HG03280 (cell line): ENCODE results near the gene RNF182.

Source experiments
- ATAC-seq: cut with Tn5 transposase; IDR thresholded peaks from one replicate; pipeline ENCODE4 v1.9.1; 2021; ENCODE audit warnings: mild to moderate bottlenecking, moderate library complexity; ENCODE audit not compliant: unreplicated experiment

Gene RNF182

DNA sequence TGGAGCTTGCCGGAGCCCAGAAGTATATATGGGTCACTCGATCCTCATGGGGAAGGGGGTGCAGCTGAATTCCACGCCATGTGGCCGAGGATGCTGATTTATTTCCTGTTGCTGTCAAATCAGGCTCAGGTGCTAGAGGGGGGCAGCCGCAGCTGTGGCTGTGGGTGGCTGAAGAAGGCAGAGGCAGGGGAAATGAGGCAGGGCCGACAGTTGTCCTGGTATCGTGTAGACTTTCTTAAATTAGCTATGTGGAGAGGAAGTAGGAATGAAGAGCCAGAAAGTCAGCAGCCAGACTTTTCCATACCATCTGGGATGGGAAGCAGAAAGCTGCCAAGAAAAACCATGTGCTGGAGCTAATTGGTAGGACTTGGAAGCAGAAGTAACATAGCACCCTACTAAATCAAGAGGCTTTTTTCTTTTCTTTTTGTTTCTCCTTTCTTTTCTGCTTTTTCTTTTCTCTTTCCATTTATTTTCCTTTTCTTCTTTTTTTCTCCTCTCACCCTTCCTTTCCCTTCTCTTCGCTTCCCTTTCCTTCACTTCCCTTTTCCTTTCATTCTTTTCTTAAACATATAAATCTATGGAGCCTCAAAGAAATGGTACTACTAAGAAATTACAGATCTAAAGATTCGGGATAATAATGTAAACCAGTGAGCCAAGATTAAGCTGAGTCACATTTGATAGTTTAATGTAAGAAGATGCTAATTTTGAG lies 102.2 kb downstream of the RNF182 start:
- no peak for ATAC-seq

DNA sequence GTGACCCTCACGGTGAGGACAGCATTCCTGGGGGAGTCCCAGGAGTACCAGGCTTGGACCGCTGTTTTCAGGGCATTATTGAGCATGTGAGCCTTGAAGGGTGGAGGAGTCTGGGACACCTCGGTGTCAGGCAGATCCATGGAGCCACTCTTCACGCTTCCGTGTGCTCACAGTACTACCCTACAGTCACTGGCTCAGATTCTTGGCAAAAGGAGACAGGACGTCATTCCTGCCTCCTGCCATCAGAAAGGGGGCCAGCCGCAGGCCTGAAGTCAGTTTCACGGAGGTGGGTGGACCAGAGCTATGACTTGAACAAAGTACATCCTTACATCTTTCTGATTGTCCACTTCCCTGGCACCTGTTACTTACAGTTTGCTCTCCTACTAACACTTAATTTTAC lies 103.9 kb downstream of the RNF182 start:
- ATAC-seq, result no peak

DNA sequence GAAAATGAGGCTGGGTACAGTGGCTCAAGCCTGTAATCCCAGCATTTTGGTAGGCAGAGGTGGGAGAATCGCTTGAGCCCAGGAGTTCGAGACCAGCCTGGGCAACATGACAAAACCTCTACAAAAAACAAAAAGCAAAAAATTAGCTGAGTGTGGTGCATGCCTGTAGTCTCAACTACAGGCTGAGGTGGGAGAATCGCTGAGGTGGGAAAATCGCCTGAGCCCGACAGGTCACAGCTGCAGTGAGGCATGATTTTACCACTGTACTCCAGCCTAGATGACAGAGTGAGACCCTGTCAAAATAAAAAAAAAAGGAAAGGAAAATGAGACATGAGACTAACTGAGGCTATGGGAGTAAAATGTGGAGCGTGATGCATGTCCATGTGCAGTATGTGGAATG lies 104.9 kb downstream of the RNF182 start:
- no peak for ATAC-seq
